GM12875 (cell line): ENCODE data around the gene SLC25A33.

Experiments used
- H3K4me3 ChIP-seq: one replicate; pipeline ENCODE4 v1.5.1; 2011; ENCODE audit warnings: low read depth, low read length, control low read depth
- TF ChIP-seq, protein P1 (sequence below): IDR thresholded peaks from 2 replicates; pipeline ENCODE4 v1.5.1; 2011; ENCODE audit warnings: low read depth, mild to moderate bottlenecking, control low read depth, inconsistent platforms, low read length, moderate library complexity, borderline replicate concordance; ENCODE audit not compliant: insufficient read depth

SLC25A33 gene

DNA sequence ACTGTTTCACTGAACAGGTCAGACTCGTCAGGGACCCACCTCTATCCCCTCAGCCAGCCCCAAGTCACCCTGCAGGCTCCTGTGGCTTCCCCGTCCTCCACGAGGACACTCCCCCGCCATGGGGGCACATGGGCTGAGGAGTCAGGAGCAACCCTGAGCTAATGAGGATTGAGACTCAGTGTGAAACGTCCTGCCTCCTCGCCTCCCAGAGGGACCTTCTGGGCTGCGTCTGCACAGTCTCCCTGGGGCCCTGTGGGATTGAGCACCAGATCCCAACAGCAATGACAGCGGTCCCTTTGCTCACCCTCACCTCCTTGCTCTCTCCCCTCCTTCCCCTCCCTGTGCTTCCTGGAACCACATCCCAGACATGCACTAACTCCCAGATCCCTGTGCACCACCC lies 18.9 kb upstream of the SLC25A33 start:
- TF ChIP-seq, protein P1, sequence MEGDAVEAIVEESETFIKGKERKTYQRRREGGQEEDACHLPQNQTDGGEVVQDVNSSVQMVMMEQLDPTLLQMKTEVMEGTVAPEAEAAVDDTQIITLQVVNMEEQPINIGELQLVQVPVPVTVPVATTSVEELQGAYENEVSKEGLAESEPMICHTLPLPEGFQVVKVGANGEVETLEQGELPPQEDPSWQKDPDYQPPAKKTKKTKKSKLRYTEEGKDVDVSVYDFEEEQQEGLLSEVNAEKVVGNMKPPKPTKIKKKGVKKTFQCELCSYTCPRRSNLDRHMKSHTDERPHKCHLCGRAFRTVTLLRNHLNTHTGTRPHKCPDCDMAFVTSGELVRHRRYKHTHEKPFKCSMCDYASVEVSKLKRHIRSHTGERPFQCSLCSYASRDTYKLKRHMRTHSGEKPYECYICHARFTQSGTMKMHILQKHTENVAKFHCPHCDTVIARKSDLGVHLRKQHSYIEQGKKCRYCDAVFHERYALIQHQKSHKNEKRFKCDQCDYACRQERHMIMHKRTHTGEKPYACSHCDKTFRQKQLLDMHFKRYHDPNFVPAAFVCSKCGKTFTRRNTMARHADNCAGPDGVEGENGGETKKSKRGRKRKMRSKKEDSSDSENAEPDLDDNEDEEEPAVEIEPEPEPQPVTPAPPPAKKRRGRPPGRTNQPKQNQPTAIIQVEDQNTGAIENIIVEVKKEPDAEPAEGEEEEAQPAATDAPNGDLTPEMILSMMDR = no peak
- H3K4me3 ChIP-seq = no peak overlapping the region

DNA sequence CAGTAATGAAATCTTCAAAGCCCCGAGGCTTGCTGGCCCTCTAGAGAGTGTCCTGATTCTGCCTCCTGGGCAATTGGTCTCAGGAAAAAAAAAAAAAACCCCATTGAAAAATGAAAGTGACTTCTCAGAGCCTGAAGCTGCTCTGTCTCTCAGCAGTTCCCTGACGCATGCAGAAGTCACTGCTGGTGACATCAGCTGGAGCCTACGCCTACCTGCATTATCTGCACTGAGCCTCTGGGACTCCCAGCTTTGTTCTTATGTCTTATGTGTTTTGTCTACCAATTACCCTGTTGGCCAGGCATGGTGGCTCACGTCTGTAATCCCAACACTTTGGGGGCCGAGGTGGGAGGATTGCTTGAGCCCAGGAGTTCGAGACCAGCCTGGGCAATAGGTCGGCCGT lies 10.1 kb upstream of the SLC25A33 start:
- H3K4me3 ChIP-seq = no peak overlapping the region
- TF ChIP-seq, protein P1 = no peak

DNA sequence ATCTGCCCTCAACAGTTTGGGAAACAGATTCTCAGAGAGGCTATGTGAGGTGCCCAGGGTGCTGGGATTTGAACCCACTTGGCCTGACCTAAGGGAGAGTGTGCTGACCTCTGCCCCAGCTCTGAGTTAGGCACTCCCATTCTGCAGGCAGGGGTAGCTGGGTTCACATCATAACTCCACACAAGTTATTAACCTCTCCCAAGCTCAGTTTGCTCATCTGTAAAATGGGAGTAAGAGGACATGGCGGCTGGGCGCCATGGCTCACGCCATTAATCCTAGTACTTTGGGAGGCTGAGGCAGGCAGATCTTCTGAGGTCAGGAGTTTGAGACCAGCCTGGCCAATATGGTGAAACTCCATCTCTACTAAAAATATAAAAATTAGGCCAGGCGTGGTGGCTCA lies 8.9 kb upstream of the SLC25A33 start:
- TF ChIP-seq, protein P1 = no peak

DNA sequence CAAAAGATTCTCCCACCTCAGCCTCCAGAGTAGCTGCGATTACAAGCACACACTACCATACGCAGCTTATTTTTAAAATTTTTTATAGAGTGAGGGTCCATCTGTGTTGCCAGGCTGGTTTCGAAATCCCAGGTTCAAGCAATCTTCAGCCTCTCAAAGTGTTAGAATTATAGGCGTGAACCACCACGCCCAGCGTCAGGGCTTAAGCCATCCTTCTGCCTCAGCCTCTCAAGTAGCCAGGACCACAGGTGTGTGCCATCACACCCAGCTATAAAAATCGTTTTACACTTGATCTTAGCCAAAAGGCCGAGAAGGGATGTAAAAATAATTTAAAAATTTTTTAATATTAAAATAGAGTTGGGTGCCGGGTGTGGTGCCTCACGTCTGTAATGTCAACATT lies 4.3 kb upstream of the SLC25A33 start:
- TF ChIP-seq, protein P1 = no peak
- no peak overlapping the region for H3K4me3 ChIP-seq

More for the DNA sequence above, 8.9 kb upstream of the SLC25A33 start:
- H3K4me3 ChIP-seq = no peak overlapping the region

DNA sequence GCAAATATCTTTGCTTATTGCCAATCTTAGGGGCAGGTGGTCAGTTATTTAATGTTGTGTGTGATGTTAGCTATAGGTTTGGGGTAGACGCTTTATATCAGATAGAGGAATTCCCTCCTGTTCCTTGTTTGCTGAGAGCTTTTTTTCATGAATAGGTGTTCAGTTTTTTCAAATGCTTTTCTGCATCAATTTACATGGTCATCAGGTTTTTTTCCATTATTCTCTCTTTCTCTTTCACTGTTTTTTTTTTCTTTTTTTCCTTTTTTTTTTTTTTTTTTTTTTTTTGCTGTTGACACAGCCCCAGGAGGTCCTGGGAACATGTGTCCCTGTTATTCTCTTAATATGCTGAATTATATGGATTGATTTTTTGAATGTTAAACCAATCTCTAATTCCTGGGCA lies 3.0 kb upstream of the SLC25A33 start:
- TF ChIP-seq, protein P1 = no peak
- no peak overlapping the region for H3K4me3 ChIP-seq

DNA sequence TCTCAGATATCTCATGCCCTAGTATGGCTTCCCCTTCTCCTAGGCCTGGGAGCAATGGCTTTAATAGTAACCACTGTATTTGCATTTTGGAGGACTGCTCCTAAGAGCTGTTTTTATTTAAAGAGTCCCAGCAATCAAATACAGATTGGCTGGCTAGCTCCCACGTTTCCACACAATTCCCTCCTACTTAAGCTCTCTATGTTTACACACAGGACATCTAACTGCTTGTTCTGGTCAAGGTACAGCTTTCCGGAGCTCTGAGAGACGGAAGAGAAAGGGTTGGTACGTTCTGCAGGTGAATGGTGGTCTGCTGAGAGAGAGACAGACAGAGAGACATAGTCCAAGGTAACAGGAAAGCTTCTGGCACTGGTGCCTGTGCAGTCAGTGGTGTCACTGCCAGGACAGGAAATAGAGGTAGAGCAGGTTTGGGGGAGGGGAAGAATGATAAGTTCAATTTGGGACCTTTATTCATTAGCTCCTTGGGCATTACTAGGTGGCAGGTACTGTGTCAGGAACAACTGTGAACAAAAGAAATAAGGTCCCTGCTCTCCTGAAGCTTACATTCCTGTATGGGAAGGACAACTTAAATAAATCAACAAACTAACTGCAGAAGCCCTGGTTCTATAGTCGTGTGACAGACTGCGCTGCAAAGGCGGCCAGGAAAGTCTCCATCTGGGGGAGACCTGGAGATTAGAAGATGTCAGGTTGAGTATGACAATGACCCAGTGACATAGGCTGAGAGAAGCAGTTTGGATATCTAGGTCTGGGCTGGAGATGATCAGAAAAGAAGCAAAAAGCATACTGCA lies 1.2 kb upstream of the SLC25A33 start:
- no peak overlapping the region for H3K4me3 ChIP-seq
- TF ChIP-seq, protein P1 = no peak

DNA sequence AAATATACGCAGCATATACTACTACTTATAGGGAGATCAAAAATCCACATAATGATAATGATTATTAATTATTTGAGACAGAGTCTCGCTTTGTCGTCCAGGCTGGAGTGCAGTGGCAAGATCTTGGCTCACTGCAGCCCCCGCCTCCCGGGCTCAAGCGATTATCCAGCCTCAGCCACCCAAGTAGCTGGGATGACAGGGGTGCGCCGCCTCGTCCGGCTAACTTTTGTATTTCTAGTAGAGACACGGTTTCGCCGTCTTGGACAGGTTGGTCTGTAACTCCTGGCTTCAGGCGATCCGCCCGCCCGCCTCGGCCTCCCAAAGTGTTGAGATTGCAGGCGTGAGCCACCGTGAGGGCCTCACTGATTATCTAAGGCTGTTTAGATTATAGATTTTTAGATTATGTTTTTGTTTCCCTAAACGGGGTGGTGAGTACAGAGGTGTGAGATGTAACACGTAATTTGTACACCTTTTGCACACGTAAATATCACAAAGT lies 548 bp upstream of the SLC25A33 start:
- TF ChIP-seq, protein P1 = no peak
- no peak overlapping the region for H3K4me3 ChIP-seq
